GM19455 (cell line): ENCODE measurements around the gene GPR4.

Experiments used
- ATAC-seq: cut with Tn5 transposase; IDR thresholded peaks from one replicate; pipeline ENCODE4 v1.9.1; 2021; ENCODE audit not compliant: unreplicated experiment

GPR4 gene

GRCh38 chr19:45556835-45557234 is 45.2 kb downstream of the GPR4 start:
- ATAC-seq: no peak

DNA sequence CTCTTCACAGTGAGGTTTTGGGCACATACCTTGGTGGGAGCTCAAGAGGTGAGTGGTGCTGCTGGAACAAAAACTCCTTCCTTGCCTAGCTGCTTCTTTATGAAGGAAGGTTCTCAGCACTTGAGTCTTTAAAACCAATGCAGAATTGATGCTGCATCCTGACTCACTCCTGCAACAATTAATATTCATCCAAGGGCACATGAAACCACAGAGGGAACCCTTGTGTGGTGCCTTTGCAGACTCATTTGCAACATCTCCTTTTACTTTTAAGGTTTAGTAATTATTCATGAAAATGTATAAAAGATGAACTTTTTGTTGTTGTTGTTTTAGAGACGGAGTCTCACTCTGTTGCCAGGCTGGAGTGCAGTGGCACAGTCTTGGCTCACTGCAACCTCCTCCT is 47.5 kb downstream of the GPR4 start:
- ATAC-seq: no peak

DNA sequence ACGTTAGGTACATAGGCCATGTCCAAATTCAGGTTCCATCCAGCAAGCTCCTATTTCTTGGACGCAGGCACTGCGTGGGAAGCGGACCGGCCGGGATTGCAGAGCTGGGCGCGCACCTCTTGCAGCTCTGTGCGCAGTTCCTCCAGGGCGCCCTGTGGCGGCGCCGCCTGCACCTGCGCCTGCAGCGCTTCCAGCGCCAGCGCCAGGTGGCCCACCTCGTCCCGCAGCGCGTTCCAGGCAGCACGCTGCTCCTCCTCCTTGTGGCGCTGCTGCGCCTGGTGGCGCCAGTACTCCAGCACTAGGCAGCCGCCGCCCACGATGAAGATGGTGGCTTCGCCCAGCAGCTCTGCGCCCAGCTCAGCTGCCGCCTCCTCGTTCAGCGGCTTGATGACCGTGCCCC is 48.5 kb downstream of the GPR4 start:
- ATAC-seq: no peak

GRCh38 chr19:45547965-45548609 is 53.9 kb downstream of the GPR4 start:
- no peak for ATAC-seq

DNA sequence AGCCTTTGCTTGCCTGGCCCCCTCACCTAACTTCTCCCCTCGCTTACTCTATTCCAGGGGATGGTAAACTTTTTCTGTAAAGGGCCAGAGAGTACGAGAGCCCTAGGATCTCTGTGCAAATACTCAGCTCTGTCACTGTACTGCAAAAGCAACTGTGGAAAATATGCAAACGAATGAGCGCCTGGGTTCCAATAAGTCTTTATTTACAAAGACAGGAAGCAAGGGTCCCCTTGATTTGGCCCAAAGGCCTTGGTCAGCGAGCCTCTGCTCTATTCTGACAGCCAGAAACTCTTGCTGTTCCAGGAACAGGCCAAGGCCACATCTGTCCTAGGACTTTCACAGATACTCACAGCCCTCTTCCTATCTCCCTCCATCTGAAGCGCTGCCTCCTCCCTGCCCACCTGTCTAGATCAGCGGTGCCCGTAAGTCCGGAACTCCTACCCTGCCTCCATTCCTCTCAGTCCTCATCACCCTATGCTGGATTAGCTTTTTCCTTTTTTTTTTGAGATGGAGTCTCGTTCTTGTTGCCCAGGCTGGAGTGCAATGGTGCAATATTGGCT is 54.7 kb downstream of the GPR4 start:
- ATAC-seq: no peak

- no peak for ATAC-seq
These were observed 59.8 kb downstream of the GPR4 start for GRCh38 chr19:45542234-45542668.
